Measurements from ENCODE around the gene SLU7.

SLU7 gene

DNA sequence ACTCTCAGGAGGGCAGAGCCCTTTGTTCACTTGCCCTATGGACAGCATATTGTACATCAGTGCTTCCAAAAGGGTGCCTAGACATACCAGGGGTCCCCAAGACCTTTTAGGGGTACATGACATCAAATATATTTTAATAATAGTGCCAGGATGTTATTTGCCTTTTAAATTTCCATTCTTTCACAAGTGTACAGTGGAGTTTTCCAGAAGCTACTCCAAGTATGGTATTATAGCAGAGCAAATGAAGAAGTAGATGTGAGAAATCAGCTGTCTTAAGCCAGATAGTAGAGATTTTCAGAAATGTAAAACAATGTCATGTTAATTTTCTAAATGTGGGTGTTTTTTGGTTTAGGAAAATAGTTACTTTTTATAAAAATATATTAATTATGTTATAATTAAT, 18.4 kb upstream of the SLU7 start:
- no peak for TF ChIP-seq SIN3A (IDR thresholded peaks at IDR 0.05; ENCODE audit: borderline replicate concordance, insufficient read depth, low read length)
- no peak for TF ChIP-seq POLR2AphosphoS5 (IDR thresholded peaks at IDR 0.05; ENCODE audit: low read depth, low read length)
- no peak for TF ChIP-seq TAF1 (IDR thresholded peaks at IDR 0.05; ENCODE audit: borderline replicate concordance, insufficient read depth, low read length)
- no peak for TF ChIP-seq FOXP2 (optimal IDR thresholded peaks at IDR 0.05; ENCODE audit: borderline replicate concordance, extremely low read depth, extremely low read length, insufficient read depth)
- TF ChIP-seq, protein P1, sequence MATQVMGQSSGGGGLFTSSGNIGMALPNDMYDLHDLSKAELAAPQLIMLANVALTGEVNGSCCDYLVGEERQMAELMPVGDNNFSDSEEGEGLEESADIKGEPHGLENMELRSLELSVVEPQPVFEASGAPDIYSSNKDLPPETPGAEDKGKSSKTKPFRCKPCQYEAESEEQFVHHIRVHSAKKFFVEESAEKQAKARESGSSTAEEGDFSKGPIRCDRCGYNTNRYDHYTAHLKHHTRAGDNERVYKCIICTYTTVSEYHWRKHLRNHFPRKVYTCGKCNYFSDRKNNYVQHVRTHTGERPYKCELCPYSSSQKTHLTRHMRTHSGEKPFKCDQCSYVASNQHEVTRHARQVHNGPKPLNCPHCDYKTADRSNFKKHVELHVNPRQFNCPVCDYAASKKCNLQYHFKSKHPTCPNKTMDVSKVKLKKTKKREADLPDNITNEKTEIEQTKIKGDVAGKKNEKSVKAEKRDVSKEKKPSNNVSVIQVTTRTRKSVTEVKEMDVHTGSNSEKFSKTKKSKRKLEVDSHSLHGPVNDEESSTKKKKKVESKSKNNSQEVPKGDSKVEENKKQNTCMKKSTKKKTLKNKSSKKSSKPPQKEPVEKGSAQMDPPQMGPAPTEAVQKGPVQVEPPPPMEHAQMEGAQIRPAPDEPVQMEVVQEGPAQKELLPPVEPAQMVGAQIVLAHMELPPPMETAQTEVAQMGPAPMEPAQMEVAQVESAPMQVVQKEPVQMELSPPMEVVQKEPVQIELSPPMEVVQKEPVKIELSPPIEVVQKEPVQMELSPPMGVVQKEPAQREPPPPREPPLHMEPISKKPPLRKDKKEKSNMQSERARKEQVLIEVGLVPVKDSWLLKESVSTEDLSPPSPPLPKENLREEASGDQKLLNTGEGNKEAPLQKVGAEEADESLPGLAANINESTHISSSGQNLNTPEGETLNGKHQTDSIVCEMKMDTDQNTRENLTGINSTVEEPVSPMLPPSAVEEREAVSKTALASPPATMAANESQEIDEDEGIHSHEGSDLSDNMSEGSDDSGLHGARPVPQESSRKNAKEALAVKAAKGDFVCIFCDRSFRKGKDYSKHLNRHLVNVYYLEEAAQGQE (IDR thresholded peaks at IDR 0.05; ENCODE audit: insufficient read depth in 1 of 2, low read depth in 2 of 2, low read length in 2 of 2): no peak

DNA sequence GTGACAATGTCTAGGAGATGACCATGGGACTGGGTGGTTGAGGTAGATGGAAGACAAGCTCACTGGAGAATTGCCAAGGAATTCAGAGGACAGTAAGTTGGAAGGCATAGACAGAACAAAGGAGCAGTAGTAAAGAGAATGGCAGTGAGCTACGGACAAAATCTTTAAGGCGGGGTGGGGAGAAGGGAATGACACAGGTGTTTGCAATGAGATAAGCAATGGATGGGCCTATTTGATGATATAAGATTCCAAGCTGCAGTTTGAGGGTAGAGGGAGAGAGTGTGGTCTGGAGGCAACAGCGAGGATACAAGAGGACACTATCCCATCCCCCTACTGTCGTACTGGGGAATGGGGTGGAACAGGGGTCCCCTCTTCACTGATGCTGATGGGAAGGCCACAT, 17.1 kb upstream of the SLU7 start:
- no peak for TF ChIP-seq FOXP2 (optimal IDR thresholded peaks at IDR 0.05; ENCODE audit: borderline replicate concordance, extremely low read depth, extremely low read length, insufficient read depth)
- TF ChIP-seq TAF1 (IDR thresholded peaks at IDR 0.05; ENCODE audit: borderline replicate concordance, insufficient read depth, low read length): no peak
- TF ChIP-seq, protein P1 (IDR thresholded peaks at IDR 0.05; ENCODE audit: insufficient read depth in 1 of 2, low read depth in 2 of 2, low read length in 2 of 2): no peak
- no peak for TF ChIP-seq SIN3A (IDR thresholded peaks at IDR 0.05; ENCODE audit: borderline replicate concordance, insufficient read depth, low read length)
- TF ChIP-seq POLR2AphosphoS5 (IDR thresholded peaks at IDR 0.05; ENCODE audit: low read depth, low read length): no peak

DNA sequence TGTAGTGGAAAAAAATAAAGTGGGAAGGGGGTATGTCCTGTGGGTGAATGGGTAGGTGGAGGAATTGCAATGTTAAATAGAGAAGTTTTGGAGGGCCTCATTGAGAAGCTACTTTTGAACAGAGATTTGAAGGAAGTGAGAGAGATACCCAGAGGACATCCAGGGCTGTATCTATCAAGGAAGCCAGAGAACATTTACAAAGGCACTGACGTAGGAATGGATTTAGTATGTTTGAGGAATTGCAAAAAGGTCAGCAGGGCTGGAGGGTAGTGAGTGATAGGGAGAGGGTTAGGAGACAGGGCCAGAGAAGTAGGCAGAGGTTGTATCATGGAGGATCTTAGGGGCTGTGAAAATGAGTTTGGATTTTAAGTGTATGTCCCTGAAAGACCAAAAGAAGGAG, 16.7 kb upstream of the SLU7 start:
- no peak for TF ChIP-seq SIN3A (IDR thresholded peaks at IDR 0.05; ENCODE audit: borderline replicate concordance, insufficient read depth, low read length)
- TF ChIP-seq, protein P1 (IDR thresholded peaks at IDR 0.05; ENCODE audit: insufficient read depth in 1 of 2, low read depth in 2 of 2, low read length in 2 of 2): no peak
- no peak for TF ChIP-seq POLR2AphosphoS5 (IDR thresholded peaks at IDR 0.05; ENCODE audit: low read depth, low read length)
- no peak for TF ChIP-seq TAF1 (IDR thresholded peaks at IDR 0.05; ENCODE audit: borderline replicate concordance, insufficient read depth, low read length)
- TF ChIP-seq FOXP2 (optimal IDR thresholded peaks at IDR 0.05; ENCODE audit: borderline replicate concordance, extremely low read depth, extremely low read length, insufficient read depth): no peak

DNA sequence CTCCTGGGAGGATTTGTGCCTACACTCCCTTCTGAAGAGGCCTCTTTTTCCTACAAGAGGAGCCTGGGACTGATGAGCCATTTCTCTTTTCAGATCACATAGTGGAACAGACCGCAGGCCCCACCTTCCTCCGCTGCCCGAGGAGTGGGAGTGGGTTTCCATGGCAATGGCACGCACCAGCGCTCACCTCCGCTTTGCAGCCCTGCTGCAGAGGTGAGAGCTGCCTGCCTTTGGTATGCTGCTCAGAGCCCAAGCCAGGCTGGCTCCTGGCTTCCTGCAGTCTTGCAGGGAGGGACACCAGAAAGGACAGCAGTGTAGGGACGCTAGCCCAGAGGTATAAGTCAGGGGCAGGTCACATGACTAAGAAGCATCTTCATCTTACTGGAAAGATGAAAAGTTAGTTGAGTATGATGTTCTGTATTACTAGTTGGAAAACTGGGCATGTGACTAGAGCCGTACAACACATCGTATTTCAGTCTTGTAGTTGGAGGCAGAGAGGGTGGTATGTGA, 15.2 kb upstream of the SLU7 start:
- TF ChIP-seq, protein P1 (IDR thresholded peaks at IDR 0.05; ENCODE audit: insufficient read depth in 1 of 2, low read depth in 2 of 2, low read length in 2 of 2): no peak

DNA sequence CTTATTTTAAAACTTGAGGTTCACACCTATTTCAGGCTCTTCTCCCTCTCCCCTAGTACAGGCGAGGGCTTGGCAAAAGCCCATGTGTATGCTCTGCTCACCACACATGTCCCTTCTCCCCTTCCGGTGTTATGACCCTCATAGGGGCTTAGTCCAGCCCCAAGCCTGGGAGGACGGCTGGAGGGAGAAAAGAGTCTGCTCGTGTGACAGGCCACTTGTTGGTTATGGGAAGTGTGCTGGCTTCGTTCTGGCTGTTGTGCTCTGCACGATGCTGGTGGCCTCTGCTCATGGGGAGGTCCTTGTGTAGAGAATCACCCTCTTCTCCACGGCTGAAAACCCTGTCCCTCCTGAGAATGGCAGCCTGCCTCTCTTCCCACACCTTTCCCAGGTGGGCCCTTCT, 13.9 kb upstream of the SLU7 start:
- TF ChIP-seq SIN3A (IDR thresholded peaks at IDR 0.05; ENCODE audit: borderline replicate concordance, insufficient read depth, low read length) (no peak), TAF1 (IDR thresholded peaks at IDR 0.05; ENCODE audit: borderline replicate concordance, insufficient read depth, low read length) (no peak), POLR2AphosphoS5 (IDR thresholded peaks at IDR 0.05; ENCODE audit: low read depth, low read length) (no peak), FOXP2 (optimal IDR thresholded peaks at IDR 0.05; ENCODE audit: borderline replicate concordance, extremely low read depth, extremely low read length, insufficient read depth) (no peak)
- TF ChIP-seq, protein P1 (IDR thresholded peaks at IDR 0.05; ENCODE audit: insufficient read depth in 1 of 2, low read depth in 2 of 2, low read length in 2 of 2): no peak
